Tibial nerve (tissue), 4 donors: ENCODE measurements around the gene TRNP1. TPM values are rescaled to one million over a fixed set of nuclear protein-coding genes. Genes with fewer than 3 reads are reported as not detected.

Experiments
- DNase-seq, 2 donors: peaks; one replicate each; pipeline ENCODE4 v3.0.0-alpha.2; 2019; ENCODE audit warnings: low spot score in 2 of 2
- H3K27ac ChIP-seq, 4 donors: fragments of 200-600 bp; sonication (generic) in 3 of 4; one replicate each; pipeline ENCODE4 v1.5.1; 2017 to 2019; ENCODE audit warnings: mild to moderate bottlenecking in 1 of 4
- H3K27me3 ChIP-seq, 2 donors: fragments of 200-600 bp; sonication (generic) in 1 of 2; one replicate each; pipeline versions ENCODE4 v1.5.1 to v1.6.0; 2017 to 2019
- H3K36me3 ChIP-seq, 3 donors: fragments of 200-600 bp; sonication (generic); one replicate each; pipeline ENCODE4 v1.5.1; 2018 to 2019
- H3K4me1 ChIP-seq, 4 donors: fragments of 200-600 bp; sonication (generic) in 3 of 4; one replicate each; pipeline ENCODE4 v1.5.1; 2017 to 2019
- H3K4me3 ChIP-seq, 4 donors: fragments of 200-600 bp; sonication (generic) in 3 of 4; one replicate each; pipeline ENCODE4 v1.5.1; 2017 to 2019; ENCODE audit warnings: mild to moderate bottlenecking in 1 of 4, moderate library complexity in 1 of 4
- H3K9me3 ChIP-seq, 4 donors: fragments of 200-600 bp; sonication (generic) in 3 of 4; one replicate each; pipeline ENCODE4 v1.5.1; 2017 to 2019
- EP300 ChIP-seq, 2 donors: sonication (generic); formaldehyde crosslinking; IDR thresholded peaks; one replicate each; pipeline ENCODE4 v1.6.1; 2017; ENCODE audit warnings: antibody characterized with exemption in 2 of 2, mild to moderate bottlenecking in 1 of 2
- POLR2A ChIP-seq, 2 donors: fragments of 450-650 bp; IDR thresholded peaks; one replicate each; pipeline ENCODE4 v1.6.1; 2017; ENCODE audit warnings: antibody characterized with exemption in 2 of 2, mild to moderate bottlenecking in 2 of 2, moderate library complexity in 2 of 2
- WGBS, 2 donors: methylation state at CpG; one replicate each; pipeline ENCODE4 v1.1.5; 2018; 5-methylcytosine and 5-hydroxymethylcytosine counted together
- total RNA-seq, 4 donors: library from RNA; depleted of rRNA; stranded (reverse); fragments of >200 nt; gene quantifications; one replicate each; pipeline ENCODE4 v1.1.0, GENCODE V29; 2016
- TF ChIP-seq, protein P1 (sequence below), 5 experiments: fragments of 200-600 bp in 3 of 5; fragments of 450-650 bp in 2 of 5; sonication (generic) in 3 of 5; IDR thresholded peaks; one replicate each; pipeline ENCODE4 v1.5.1; 2016 to 2019; ENCODE audit warnings: antibody characterized with exemption in 5 of 5, mild to moderate bottlenecking in 3 of 5, moderate library complexity in 2 of 5

The TRNP1 gene
- total RNA-seq, 4 donors from 2014 or later = 15.0 to 55.7 (median 52.4) TPM

DNA sequence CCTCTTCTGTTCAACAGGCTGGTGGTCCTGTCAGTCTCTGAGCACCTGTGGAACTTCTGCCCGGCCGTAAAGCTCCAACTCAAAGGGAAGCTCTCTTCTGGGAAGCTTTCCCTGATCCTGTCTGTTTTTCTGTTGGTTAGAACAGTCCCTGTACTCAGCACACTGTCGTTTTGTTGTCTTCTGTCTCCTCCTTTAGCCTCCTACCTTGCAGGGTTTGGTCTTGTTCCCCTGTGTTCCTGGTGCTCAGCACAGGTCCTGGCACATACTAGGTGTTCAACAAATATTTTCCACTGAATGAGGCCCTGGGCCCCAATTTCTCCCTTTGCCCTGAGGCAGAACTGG lies 32.9 kb upstream of the TRNP1 start:
- DNase-seq = no peak
- H3K27me3 ChIP-seq = peaks cover 0 to 82% of the 10 kb centered on the region in 2 donors
- TF ChIP-seq, protein P1, sequence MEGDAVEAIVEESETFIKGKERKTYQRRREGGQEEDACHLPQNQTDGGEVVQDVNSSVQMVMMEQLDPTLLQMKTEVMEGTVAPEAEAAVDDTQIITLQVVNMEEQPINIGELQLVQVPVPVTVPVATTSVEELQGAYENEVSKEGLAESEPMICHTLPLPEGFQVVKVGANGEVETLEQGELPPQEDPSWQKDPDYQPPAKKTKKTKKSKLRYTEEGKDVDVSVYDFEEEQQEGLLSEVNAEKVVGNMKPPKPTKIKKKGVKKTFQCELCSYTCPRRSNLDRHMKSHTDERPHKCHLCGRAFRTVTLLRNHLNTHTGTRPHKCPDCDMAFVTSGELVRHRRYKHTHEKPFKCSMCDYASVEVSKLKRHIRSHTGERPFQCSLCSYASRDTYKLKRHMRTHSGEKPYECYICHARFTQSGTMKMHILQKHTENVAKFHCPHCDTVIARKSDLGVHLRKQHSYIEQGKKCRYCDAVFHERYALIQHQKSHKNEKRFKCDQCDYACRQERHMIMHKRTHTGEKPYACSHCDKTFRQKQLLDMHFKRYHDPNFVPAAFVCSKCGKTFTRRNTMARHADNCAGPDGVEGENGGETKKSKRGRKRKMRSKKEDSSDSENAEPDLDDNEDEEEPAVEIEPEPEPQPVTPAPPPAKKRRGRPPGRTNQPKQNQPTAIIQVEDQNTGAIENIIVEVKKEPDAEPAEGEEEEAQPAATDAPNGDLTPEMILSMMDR (IDR thresholded peaks at IDR 0.05) = no peak
- TF ChIP-seq POLR2A (IDR thresholded peaks at IDR 0.05) = no peak
- no peak for TF ChIP-seq EP300 (IDR thresholded peaks at IDR 0.05)
- H3K27ac ChIP-seq = no peak overlapping the region
- 29 to 35% methylated on average over 3 of the region's 3 CpGs for WGBS, 2 donors
- H3K4me3 ChIP-seq = peak overlapping the region in 1 of 4 donors; percentile 57
- H3K4me1 ChIP-seq = peaks cover 0 to 12% (median 9%) of the 10 kb centered on the region in 4 donors
- H3K9me3 ChIP-seq = peaks cover 0 to 15% (median 0%) of the 10 kb centered on the region in 4 donors
- peaks cover 0 to 6% (median 0%) of the 10 kb centered on the region in 3 donors for H3K36me3 ChIP-seq

DNA sequence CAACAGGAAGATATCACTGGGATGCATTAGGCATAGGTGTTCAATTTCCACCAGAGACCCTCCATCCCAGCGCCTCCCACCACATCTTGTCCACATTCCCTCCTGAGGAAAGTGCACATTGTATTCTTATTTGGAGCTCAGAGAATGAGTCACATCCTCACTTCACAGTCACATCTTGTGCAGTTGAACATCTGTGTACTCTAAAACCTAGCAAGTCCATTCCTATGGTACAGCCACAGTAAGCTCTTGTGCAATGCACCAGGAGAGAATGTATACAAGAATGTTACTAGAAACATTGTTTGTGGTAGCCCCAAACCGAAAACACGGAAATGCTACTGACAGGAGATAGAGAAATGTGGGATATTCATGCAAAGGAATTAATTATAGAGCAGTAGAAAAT lies 31.7 kb upstream of the TRNP1 start:
- H3K27me3 ChIP-seq = peaks cover 0 to 91% of the 10 kb centered on the region in 2 donors
- H3K4me1 ChIP-seq = peaks cover 0 to 12% (median 9%) of the 10 kb centered on the region in 4 donors
- peaks cover 0 to 3% (median 0%) of the 10 kb centered on the region in 4 donors for H3K9me3 ChIP-seq
- TF ChIP-seq POLR2A (IDR thresholded peaks at IDR 0.05) = no peak
- TF ChIP-seq, protein P1 (IDR thresholded peaks at IDR 0.05) = no peak
- TF ChIP-seq EP300 (IDR thresholded peaks at IDR 0.05) = no peak
- WGBS, 2 donors = 65 to 66% methylated on average over 3 of the region's 3 CpGs
- no peaks in the 10 kb centered on the region for H3K36me3 ChIP-seq
- H3K4me3 ChIP-seq = no peak overlapping the region
- DNase-seq = no peak
- no peak overlapping the region for H3K27ac ChIP-seq

DNA sequence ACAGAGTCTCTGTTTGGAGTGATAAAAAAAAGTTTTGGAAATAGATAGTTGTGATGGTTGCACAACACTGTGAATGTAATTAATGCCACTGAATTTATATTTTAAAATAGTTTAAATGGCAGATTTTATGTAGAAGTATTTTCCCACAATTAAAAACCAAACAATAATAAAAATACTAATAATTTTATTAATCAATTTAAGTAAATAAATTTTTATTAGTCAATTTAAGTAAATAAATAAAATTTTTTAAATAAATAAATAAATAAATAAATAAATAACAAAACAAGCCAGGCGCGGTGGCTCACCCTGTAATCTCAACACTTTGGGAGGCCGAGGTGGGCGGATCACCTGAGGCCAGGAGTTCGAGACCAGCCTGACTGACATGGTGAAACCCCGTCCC lies 28.3 kb upstream of the TRNP1 start:
- TF ChIP-seq EP300 (IDR thresholded peaks at IDR 0.05) (no peak), POLR2A (IDR thresholded peaks at IDR 0.05) (no peak)
- TF ChIP-seq, protein P1 (IDR thresholded peaks at IDR 0.05) = no peak
- no peaks in the 10 kb centered on the region for H3K9me3 ChIP-seq
- peaks cover 0 to 60% of the 10 kb centered on the region in 2 donors for H3K27me3 ChIP-seq
- DNase-seq = no peak
- H3K4me3 ChIP-seq = no peak overlapping the region
- H3K27ac ChIP-seq = no peak overlapping the region
- no peaks in the 10 kb centered on the region for H3K36me3 ChIP-seq
- H3K4me1 ChIP-seq = peaks cover 0 to 2% (median 1%) of the 10 kb centered on the region in 4 donors
- 92 to 93% methylated on average over 6 of the region's 6 CpGs for WGBS, 2 donors

DNA sequence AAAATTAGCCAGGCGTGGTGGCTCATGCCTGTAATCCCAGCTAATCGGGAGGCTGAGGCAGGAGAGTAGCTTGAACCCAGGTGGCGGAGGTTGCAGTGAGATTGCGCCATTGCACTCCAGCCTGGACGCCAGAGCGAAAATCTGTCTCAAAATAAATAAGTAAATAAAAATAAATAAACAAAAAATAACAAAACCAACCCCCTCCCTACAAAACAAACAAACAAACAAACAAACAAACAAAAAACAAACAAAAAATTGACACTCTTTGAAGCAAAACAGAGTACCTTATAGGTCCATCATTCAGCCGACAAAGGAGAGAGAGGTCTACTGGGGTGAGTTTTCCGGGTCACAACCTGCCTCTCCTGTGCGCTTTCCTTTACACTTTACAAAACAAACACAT lies 27.9 kb upstream of the TRNP1 start:
- H3K27me3 ChIP-seq = peaks cover 0 to 58% of the 10 kb centered on the region in 2 donors
- H3K27ac ChIP-seq = no peak overlapping the region
- H3K36me3 ChIP-seq = no peaks in the 10 kb centered on the region
- H3K4me1 ChIP-seq = no peaks in the 10 kb centered on the region
- H3K9me3 ChIP-seq = no peaks in the 10 kb centered on the region
- H3K4me3 ChIP-seq = no peak overlapping the region
- WGBS, 2 donors = 90% methylated on average over 9 of the region's 9 CpGs
- DNase-seq = no peak
- TF ChIP-seq, protein P1 (IDR thresholded peaks at IDR 0.05) = no peak
- TF ChIP-seq POLR2A (IDR thresholded peaks at IDR 0.05) (no peak), EP300 (IDR thresholded peaks at IDR 0.05) (no peak)

DNA sequence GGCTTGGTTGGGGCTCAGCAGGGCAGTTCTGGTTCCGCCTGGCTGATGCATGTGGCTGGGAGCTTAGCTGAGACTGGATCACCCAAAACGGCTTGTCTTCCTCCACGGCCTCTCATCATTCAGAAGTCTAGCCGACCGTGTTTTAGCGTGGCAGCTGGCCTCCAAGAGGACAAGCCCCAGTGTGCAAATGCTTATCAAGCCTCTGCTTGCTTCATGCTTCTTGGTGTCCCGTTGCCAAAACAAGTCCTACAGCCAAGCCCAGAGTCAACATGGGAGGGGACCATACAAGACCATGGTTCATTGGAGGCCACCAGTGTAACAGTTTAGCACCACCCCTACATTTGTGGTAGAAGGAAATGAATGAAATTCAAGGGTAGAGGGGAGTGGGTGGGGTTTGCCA lies 22.7 kb upstream of the TRNP1 start:
- Histone ChIP-seq H3K27ac (no peak overlapping the region), H3K27me3 (peaks cover 0 to 16% of the 10 kb centered on the region in 2 donors), H3K9me3 (no peaks in the 10 kb centered on the region), H3K4me3 (no peak overlapping the region), H3K36me3 (no peaks in the 10 kb centered on the region), H3K4me1 (no peaks in the 10 kb centered on the region)
- WGBS, 2 donors = 48 to 59% methylated on average over 7 of the region's 7 CpGs
- TF ChIP-seq, protein P1 (IDR thresholded peaks at IDR 0.05) = no peak
- TF ChIP-seq EP300 (IDR thresholded peaks at IDR 0.05) (no peak), POLR2A (IDR thresholded peaks at IDR 0.05) (no peak)
- DNase-seq = no peak
